HepG2 (cell line): ENCODE data around the gene CHST10. TPM values are rescaled to one million over a fixed set of nuclear protein-coding genes. Genes with fewer than 3 reads are reported as not detected.

Source experiments
- BCL3 ChIP-seq: sonication (generic); formaldehyde crosslinking; IDR thresholded peaks from 2 replicates; pipeline ENCODE4 v1.5.1; 2020; ENCODE audit warnings: mild to moderate bottlenecking, missing genetic modification reagents, moderate library complexity
- KLF16 ChIP-seq, 2 experiments: sonication (generic) in 1 of 2; formaldehyde crosslinking in 1 of 2; IDR thresholded peaks; 2 replicates each; pipeline versions ENCODE4 v1.6.1 to v1.8.0; 2016 to 2023; ENCODE audit warnings: missing genetic modification reagents in 2 of 2, missing compliant biosample characterization in 1 of 2
- SIX4 ChIP-seq: sonication (generic); formaldehyde crosslinking; IDR thresholded peaks from 2 replicates; pipeline ENCODE4 v1.4.0; 2020; ENCODE audit warnings: missing genetic modification reagents
- ZBTB38 ChIP-seq: sonication (generic); formaldehyde crosslinking; IDR thresholded peaks from 2 replicates; pipeline ENCODE4 v1.5.1; 2020; ENCODE audit warnings: mild to moderate bottlenecking, missing genetic modification reagents
- ZNF326 ChIP-seq: sonication (generic); formaldehyde crosslinking; IDR thresholded peaks from 2 replicates; pipeline ENCODE4 v1.4.0; 2020; ENCODE audit warnings: missing genetic modification reagents, borderline replicate concordance
- ZNF441 ChIP-seq: sonication (generic); formaldehyde crosslinking; IDR thresholded peaks from 2 replicates; pipeline ENCODE4 v1.7.0; 2021; ENCODE audit warnings: missing genetic modification reagents, borderline replicate concordance
- polyA plus RNA-seq, 8 experiments: library from polyadenylated mRNA; depleted of rRNA in 3 of 8; stranded (reverse) in 7 of 8; unstranded in 1 of 8; fragments of >200 nt; fragmentation: Illumina TruSeq in 4 of 8; extraction: Trizol in 4 of 8; gene quantifications; 2 replicates each; pipeline versions ENCODE4 v1.2.1 to v1.2.3, GENCODE V29; 2011 to 2016; ENCODE audit warnings: low read depth in 4 of 8, missing spikeins in 1 of 8, mixed read lengths in 1 of 8; ENCODE audit not compliant: insufficient read depth in 1 of 8
- total RNA-seq, 5 experiments: library from RNA; depleted of rRNA; stranded (reverse); fragments of >200 nt; fragmentation: Illumina TruSeq; extraction: Trizol; gene quantifications; 2 replicates each; pipeline ENCODE4 v1.2.3, GENCODE V29; 2016; ENCODE audit warnings: low read depth in 1 of 5
- TF ChIP-seq, protein P1 (sequence below), 2 experiments: IDR thresholded peaks; 2 replicates each; pipeline ENCODE4 v1.6.1; 2011 to 2012; ENCODE audit warnings: low read length in 2 of 2, borderline replicate concordance in 1 of 2, low read depth in 1 of 2, mild to moderate bottlenecking in 1 of 2, moderate library complexity in 1 of 2
- TF ChIP-seq, protein P2 (sequence below): sonication (generic); formaldehyde crosslinking; IDR thresholded peaks from 2 replicates; pipeline ENCODE4 v1.8.0; 2022; ENCODE audit warnings: missing genetic modification reagents, mild to moderate bottlenecking, borderline replicate concordance

The CHST10 gene
- total and polyA plus RNA-seq, 2 of the 13 experiments (the other 11 are each of a cell fraction or from before 2014, with no cell fraction given): 10.5 to 14.2 TPM

- TF ChIP-seq, protein P1, sequence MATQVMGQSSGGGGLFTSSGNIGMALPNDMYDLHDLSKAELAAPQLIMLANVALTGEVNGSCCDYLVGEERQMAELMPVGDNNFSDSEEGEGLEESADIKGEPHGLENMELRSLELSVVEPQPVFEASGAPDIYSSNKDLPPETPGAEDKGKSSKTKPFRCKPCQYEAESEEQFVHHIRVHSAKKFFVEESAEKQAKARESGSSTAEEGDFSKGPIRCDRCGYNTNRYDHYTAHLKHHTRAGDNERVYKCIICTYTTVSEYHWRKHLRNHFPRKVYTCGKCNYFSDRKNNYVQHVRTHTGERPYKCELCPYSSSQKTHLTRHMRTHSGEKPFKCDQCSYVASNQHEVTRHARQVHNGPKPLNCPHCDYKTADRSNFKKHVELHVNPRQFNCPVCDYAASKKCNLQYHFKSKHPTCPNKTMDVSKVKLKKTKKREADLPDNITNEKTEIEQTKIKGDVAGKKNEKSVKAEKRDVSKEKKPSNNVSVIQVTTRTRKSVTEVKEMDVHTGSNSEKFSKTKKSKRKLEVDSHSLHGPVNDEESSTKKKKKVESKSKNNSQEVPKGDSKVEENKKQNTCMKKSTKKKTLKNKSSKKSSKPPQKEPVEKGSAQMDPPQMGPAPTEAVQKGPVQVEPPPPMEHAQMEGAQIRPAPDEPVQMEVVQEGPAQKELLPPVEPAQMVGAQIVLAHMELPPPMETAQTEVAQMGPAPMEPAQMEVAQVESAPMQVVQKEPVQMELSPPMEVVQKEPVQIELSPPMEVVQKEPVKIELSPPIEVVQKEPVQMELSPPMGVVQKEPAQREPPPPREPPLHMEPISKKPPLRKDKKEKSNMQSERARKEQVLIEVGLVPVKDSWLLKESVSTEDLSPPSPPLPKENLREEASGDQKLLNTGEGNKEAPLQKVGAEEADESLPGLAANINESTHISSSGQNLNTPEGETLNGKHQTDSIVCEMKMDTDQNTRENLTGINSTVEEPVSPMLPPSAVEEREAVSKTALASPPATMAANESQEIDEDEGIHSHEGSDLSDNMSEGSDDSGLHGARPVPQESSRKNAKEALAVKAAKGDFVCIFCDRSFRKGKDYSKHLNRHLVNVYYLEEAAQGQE (IDR thresholded peaks at IDR 0.05; ENCODE audit: borderline replicate concordance in 1 of 2, low read depth in 1 of 2, low read length in 2 of 2): no peak
- TF ChIP-seq, protein P2, sequence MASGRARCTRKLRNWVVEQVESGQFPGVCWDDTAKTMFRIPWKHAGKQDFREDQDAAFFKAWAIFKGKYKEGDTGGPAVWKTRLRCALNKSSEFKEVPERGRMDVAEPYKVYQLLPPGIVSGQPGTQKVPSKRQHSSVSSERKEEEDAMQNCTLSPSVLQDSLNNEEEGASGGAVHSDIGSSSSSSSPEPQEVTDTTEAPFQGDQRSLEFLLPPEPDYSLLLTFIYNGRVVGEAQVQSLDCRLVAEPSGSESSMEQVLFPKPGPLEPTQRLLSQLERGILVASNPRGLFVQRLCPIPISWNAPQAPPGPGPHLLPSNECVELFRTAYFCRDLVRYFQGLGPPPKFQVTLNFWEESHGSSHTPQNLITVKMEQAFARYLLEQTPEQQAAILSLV (CRISPR knock-in tag): no peak
- TF ChIP-seq KLF16 (CRISPR knock-in tag; IDR thresholded peaks at IDR 0.05): no peak
- TF ChIP-seq SIX4 (CRISPR knock-in tag): no peak
- TF ChIP-seq ZBTB38 (CRISPR knock-in tag): no peak
- no peak for TF ChIP-seq ZNF441 (CRISPR knock-in tag)
- no peak for TF ChIP-seq ZNF326 (CRISPR knock-in tag)
- TF ChIP-seq BCL3 (CRISPR knock-in tag): no peak
These were observed 20.3 kb upstream of the CHST10 start (continued) for GRCh38 chr2:100437751-100438150.
